ENCODE results near the gene CC2D1A. TPM values are rescaled to one million over a fixed set of nuclear protein-coding genes. Genes with fewer than 3 reads are reported as not detected.

The CC2D1A gene
- total and polyA plus RNA-seq, 8 donors, result 25.0 to 34.3 (median 30.5) TPM

DNA sequence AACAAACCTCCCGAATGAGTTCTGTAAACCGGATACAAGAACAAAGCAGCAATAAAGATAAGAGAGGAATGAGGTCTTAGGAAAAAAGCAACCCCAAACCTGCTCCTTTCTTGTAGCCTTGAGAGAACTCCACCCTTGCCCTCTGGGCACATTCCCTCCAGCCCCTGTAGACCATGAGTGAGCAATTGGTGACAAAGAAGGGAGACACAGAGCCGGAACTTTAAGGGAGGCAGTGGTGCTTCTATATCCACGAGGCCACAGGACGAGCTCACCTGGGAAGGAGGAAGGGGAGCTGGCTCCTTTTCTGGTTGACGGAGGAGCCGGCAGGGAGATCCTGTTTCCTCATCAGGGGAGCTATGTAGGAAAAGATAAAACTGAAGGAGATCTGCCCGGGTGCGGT is 13.1 kb upstream of the CC2D1A start:
- Histone ChIP-seq H3K27me3 (no peaks in the 10 kb centered on the region), H3K36me3 (no peaks in the 10 kb centered on the region)

GRCh38 chr19:13894552-13894951 is 11.4 kb upstream of the CC2D1A start:
- Histone ChIP-seq H3K27me3 (no peaks in the 10 kb centered on the region), H3K4me3 (no peak overlapping the region), H3K4me1 (no peaks in the 10 kb centered on the region), H3K27ac (no peak overlapping the region), H3K36me3 (no peaks in the 10 kb centered on the region), H3K9me3 (no peaks in the 10 kb centered on the region)
- intact Hi-C loops (cut with DNase I), result no loop called here
- no peak for DNase-seq
- ATAC-seq, result no peak
- no peak for TF ChIP-seq CTCF (IDR thresholded peaks at IDR 0.05)

More for the DNA sequence above, 13.1 kb upstream of the CC2D1A start:
- TF ChIP-seq CTCF (IDR thresholded peaks at IDR 0.05), result no peak
- Histone ChIP-seq H3K4me1 (no peaks in the 10 kb centered on the region), H3K4me3 (no peak overlapping the region), H3K9me3 (no peaks in the 10 kb centered on the region), H3K27ac (no peak overlapping the region)
- no peak for ATAC-seq
- DNase-seq, result no peak
- intact Hi-C loops (cut with DNase I), result no loop called here

DNA sequence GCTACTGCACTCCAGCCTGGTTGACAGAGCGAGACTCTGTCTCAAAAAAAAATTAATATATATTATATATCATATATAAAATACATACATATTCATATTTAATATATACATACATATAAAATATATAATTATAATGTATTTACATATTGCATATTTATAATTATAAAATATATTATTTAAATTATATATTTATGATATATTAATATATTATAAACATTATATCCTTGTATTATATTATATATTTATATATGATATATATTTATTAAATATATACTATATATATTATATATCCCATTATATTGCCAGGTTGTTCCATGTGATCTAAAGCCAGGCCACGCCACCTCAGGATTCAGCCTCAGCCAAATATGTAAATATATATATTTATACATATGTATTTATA is 9.8 kb upstream of the CC2D1A start:
- no peak for ATAC-seq
- H3K4me1 ChIP-seq, result no peaks in the 10 kb centered on the region

DNA sequence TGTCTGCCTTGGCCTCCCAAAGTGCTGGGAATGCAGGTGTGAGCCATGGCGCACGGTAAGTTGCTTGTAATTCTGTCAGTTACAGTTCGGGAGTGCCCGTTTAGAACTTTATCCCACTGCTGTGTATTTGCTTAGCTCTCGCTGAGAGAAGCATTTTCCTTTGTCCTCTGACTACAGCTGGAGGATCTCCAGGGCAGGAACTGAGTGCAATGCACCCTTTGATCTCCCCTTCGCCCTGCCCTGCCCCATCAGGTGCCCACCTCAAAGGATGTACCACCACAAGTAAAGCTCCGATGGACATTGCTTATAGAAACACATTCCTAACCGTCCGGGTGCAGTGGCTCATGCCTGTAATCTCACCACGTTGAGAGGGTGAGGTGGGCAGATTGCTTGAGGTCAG is 6.6 kb upstream of the CC2D1A start:
- Histone ChIP-seq H3K36me3 (no peaks in the 10 kb centered on the region), H3K4me1 (no peaks in the 10 kb centered on the region), H3K27ac (no peak overlapping the region), H3K27me3 (no peaks in the 10 kb centered on the region), H3K9me3 (no peaks in the 10 kb centered on the region), H3K4me3 (no peak overlapping the region)
- no peak for TF ChIP-seq CTCF (IDR thresholded peaks at IDR 0.05)
- intact Hi-C loops (cut with DNase I), result no loop called here
- DNase-seq (no peak), ATAC-seq (no peak)

More for the DNA sequence above, 9.8 kb upstream of the CC2D1A start:
- H3K4me3 ChIP-seq, result no peak overlapping the region
- no peak overlapping the region for H3K27ac ChIP-seq
- H3K36me3 ChIP-seq, result no peaks in the 10 kb centered on the region
- H3K27me3 ChIP-seq, result no peaks in the 10 kb centered on the region
- no peak for DNase-seq
- no peaks in the 10 kb centered on the region for H3K9me3 ChIP-seq
- intact Hi-C loops (cut with DNase I), result no loop called here
- TF ChIP-seq CTCF (IDR thresholded peaks at IDR 0.05), result no peak

- Histone ChIP-seq H3K36me3 (no peaks in the 10 kb centered on the region), H3K4me3 (no peak overlapping the region), H3K4me1 (no peaks in the 10 kb centered on the region), H3K27me3 (no peaks in the 10 kb centered on the region), H3K27ac (no peak overlapping the region), H3K9me3 (no peaks in the 10 kb centered on the region)
- intact Hi-C loops (cut with DNase I), result no loop called here
- DNase-seq (no peak), ATAC-seq (no peak)
- TF ChIP-seq CTCF (IDR thresholded peaks at IDR 0.05), result no peak
These were observed 6.0 kb upstream of the CC2D1A start for GRCh38 chr19:13899912-13900584.
